ENCODE results near the gene FSD1.

FSD1 gene

GRCh38 chr19:4357095-4357797 lies 52.8 kb downstream of the FSD1 start:
- DNase-seq, result no peak
- Histone ChIP-seq H3K4me1 (ENCODE audit: control insufficient read depth, insufficient read depth, low read length, poor library complexity, severe bottlenecking) (no peaks in the 10 kb centered on the region), H3K27ac (ENCODE audit: insufficient read depth, low read length, poor library complexity, severe bottlenecking) (no peak overlapping the region), H3K27me3 (replicated peaks; ENCODE audit: control insufficient read depth, insufficient read depth, low read length, poor library complexity, severe bottlenecking) (no peaks in the 10 kb centered on the region), H3K4me3 (ENCODE audit: insufficient read depth, low read depth, low read length, poor library complexity, severe bottlenecking) (no peak overlapping the region), H3K36me3 (ENCODE audit: control insufficient read depth, insufficient read depth, low read length) (peaks cover 36% of the 10 kb centered on the region), H3K9me3 (ENCODE audit: control insufficient read depth, low read length) (no peaks in the 10 kb centered on the region)

GRCh38 chr19:4357921-4358326 lies 53.5 kb downstream of the FSD1 start:
- Histone ChIP-seq H3K27me3 (replicated peaks; ENCODE audit: control insufficient read depth, insufficient read depth, low read length, poor library complexity, severe bottlenecking) (no peaks in the 10 kb centered on the region), H3K4me1 (ENCODE audit: control insufficient read depth, insufficient read depth, low read length, poor library complexity, severe bottlenecking) (no peaks in the 10 kb centered on the region), H3K36me3 (ENCODE audit: control insufficient read depth, insufficient read depth, low read length) (peaks cover 42% of the 10 kb centered on the region), H3K9me3 (ENCODE audit: control insufficient read depth, low read length) (no peaks in the 10 kb centered on the region), H3K4me3 (ENCODE audit: insufficient read depth, low read depth, low read length, poor library complexity, severe bottlenecking) (no peak overlapping the region), H3K27ac (ENCODE audit: insufficient read depth, low read length, poor library complexity, severe bottlenecking) (no peak overlapping the region)
- no peak for DNase-seq

- Histone ChIP-seq H3K4me1 (ENCODE audit: control insufficient read depth, insufficient read depth, low read length, poor library complexity, severe bottlenecking) (no peaks in the 10 kb centered on the region), H3K27me3 (replicated peaks; ENCODE audit: control insufficient read depth, insufficient read depth, low read length, poor library complexity, severe bottlenecking) (no peaks in the 10 kb centered on the region), H3K4me3 (ENCODE audit: insufficient read depth, low read depth, low read length, poor library complexity, severe bottlenecking) (no peak overlapping the region), H3K9me3 (ENCODE audit: control insufficient read depth, low read length) (no peaks in the 10 kb centered on the region), H3K27ac (ENCODE audit: insufficient read depth, low read length, poor library complexity, severe bottlenecking) (no peak overlapping the region), H3K36me3 (ENCODE audit: control insufficient read depth, insufficient read depth, low read length) (peaks cover 52% of the 10 kb centered on the region)
- DNase-seq, result no peak
These were observed 54.6 kb downstream of the FSD1 start for GRCh38 chr19:4358709-4359626.

- H3K27me3 ChIP-seq (replicated peaks; ENCODE audit: control insufficient read depth, insufficient read depth, low read length, poor library complexity, severe bottlenecking), result no peaks in the 10 kb centered on the region
- peaks cover 57% of the 10 kb centered on the region for H3K36me3 ChIP-seq (ENCODE audit: control insufficient read depth, insufficient read depth, low read length)
- no peaks in the 10 kb centered on the region for H3K9me3 ChIP-seq (ENCODE audit: control insufficient read depth, low read length)
- no peak overlapping the region for H3K4me3 ChIP-seq (ENCODE audit: insufficient read depth, low read depth, low read length, poor library complexity, severe bottlenecking)
- H3K4me1 ChIP-seq (ENCODE audit: control insufficient read depth, insufficient read depth, low read length, poor library complexity, severe bottlenecking), result no peaks in the 10 kb centered on the region
- H3K27ac ChIP-seq (ENCODE audit: insufficient read depth, low read length, poor library complexity, severe bottlenecking), result no peak overlapping the region
- DNase-seq, result no peak
These were observed 55.2 kb downstream of the FSD1 start for GRCh38 chr19:4359627-4360000.

GRCh38 chr19:4360081-4360569 lies 55.7 kb downstream of the FSD1 start:
- Histone ChIP-seq H3K4me3 (ENCODE audit: insufficient read depth, low read depth, low read length, poor library complexity, severe bottlenecking) (no peak overlapping the region), H3K27ac (ENCODE audit: insufficient read depth, low read length, poor library complexity, severe bottlenecking) (no peak overlapping the region), H3K36me3 (ENCODE audit: control insufficient read depth, insufficient read depth, low read length) (peaks cover 57% of the 10 kb centered on the region), H3K4me1 (ENCODE audit: control insufficient read depth, insufficient read depth, low read length, poor library complexity, severe bottlenecking) (no peaks in the 10 kb centered on the region), H3K27me3 (replicated peaks; ENCODE audit: control insufficient read depth, insufficient read depth, low read length, poor library complexity, severe bottlenecking) (no peaks in the 10 kb centered on the region), H3K9me3 (ENCODE audit: control insufficient read depth, low read length) (no peaks in the 10 kb centered on the region)
- DNase-seq, result no peak

- no peaks in the 10 kb centered on the region for H3K27me3 ChIP-seq (replicated peaks; ENCODE audit: control insufficient read depth, insufficient read depth, low read length, poor library complexity, severe bottlenecking)
- DNase-seq, result no peak
- H3K27ac ChIP-seq (ENCODE audit: insufficient read depth, low read length, poor library complexity, severe bottlenecking), result no peak overlapping the region
- peaks cover 59% of the 10 kb centered on the region for H3K36me3 ChIP-seq (ENCODE audit: control insufficient read depth, insufficient read depth, low read length)
- H3K4me3 ChIP-seq (ENCODE audit: insufficient read depth, low read depth, low read length, poor library complexity, severe bottlenecking), result no peak overlapping the region
- H3K4me1 ChIP-seq (ENCODE audit: control insufficient read depth, insufficient read depth, low read length, poor library complexity, severe bottlenecking), result no peaks in the 10 kb centered on the region
- H3K9me3 ChIP-seq (ENCODE audit: control insufficient read depth, low read length), result no peaks in the 10 kb centered on the region
These were observed 56.3 kb downstream of the FSD1 start for GRCh38 chr19:4360641-4361151.

GRCh38 chr19:4361152-4362046 lies 57.0 kb downstream of the FSD1 start:
- DNase-seq, result no peak
- Histone ChIP-seq H3K4me3 (ENCODE audit: insufficient read depth, low read depth, low read length, poor library complexity, severe bottlenecking) (no peak overlapping the region), H3K36me3 (ENCODE audit: control insufficient read depth, insufficient read depth, low read length) (peaks cover 66% of the 10 kb centered on the region), H3K4me1 (ENCODE audit: control insufficient read depth, insufficient read depth, low read length, poor library complexity, severe bottlenecking) (no peaks in the 10 kb centered on the region), H3K9me3 (ENCODE audit: control insufficient read depth, low read length) (no peaks in the 10 kb centered on the region), H3K27me3 (replicated peaks; ENCODE audit: control insufficient read depth, insufficient read depth, low read length, poor library complexity, severe bottlenecking) (no peaks in the 10 kb centered on the region), H3K27ac (ENCODE audit: insufficient read depth, low read length, poor library complexity, severe bottlenecking) (no peak overlapping the region)

- no peak overlapping the region for H3K4me3 ChIP-seq (ENCODE audit: insufficient read depth, low read depth, low read length, poor library complexity, severe bottlenecking)
- peaks cover 71% of the 10 kb centered on the region for H3K36me3 ChIP-seq (ENCODE audit: control insufficient read depth, insufficient read depth, low read length)
- DNase-seq, result no peak
- no peak overlapping the region for H3K27ac ChIP-seq (ENCODE audit: insufficient read depth, low read length, poor library complexity, severe bottlenecking)
- H3K9me3 ChIP-seq (ENCODE audit: control insufficient read depth, low read length), result no peaks in the 10 kb centered on the region
- no peaks in the 10 kb centered on the region for H3K4me1 ChIP-seq (ENCODE audit: control insufficient read depth, insufficient read depth, low read length, poor library complexity, severe bottlenecking)
- no peaks in the 10 kb centered on the region for H3K27me3 ChIP-seq (replicated peaks; ENCODE audit: control insufficient read depth, insufficient read depth, low read length, poor library complexity, severe bottlenecking)
These were observed 57.9 kb downstream of the FSD1 start for GRCh38 chr19:4362101-4362828.

Measured in effector memory CD4-positive, alpha-beta T cell (primary cell).